ENCODE data around the gene INPP5D. TPM values are rescaled to one million over a fixed set of nuclear protein-coding genes. Genes with fewer than 3 reads are reported as not detected.

Gene INPP5D
- total and polyA plus RNA-seq, 2 donors (not counting 3 experiments of a cell fraction or from before 2014, with no cell fraction given), result 13.9 to 46.6 TPM

DNA sequence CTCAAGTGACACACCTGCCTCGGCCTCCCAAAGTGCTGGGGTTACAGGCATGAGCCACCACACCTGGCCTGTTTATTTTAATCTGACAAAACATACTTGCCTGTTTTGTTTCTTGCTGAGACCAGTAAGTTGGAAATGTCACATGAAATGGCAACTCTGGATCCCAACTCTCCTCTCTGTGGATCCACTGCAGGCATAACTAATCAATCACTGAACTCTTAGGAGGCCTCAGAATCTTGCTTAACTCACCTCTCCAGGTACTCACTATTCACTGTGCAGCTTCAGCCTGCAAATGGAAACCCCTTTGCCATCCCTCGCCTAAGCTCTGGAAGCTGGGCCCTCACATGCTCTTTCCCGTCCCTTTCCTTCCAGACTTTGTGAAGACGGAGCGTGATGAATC is 134.9 kb downstream of the INPP5D start:
- Histone ChIP-seq H3K9me3 (replicated peaks; ENCODE audit: control insufficient read depth, insufficient read depth, low read length) (no peaks in the 10 kb centered on the region), H4K20me1 (replicated peaks; ENCODE audit: control insufficient read depth, extremely low read depth, insufficient read depth, low read length) (no peaks in the 10 kb centered on the region), H3K27ac (ENCODE audit: insufficient read depth, low read depth, low read length) (no peak overlapping the region), H3K36me3 (ENCODE audit: control insufficient read depth in 2 of 2, extremely low read depth in 1 of 2, insufficient read depth in 2 of 2, low read length in 2 of 2) (peaks cover 3 to 26% of the 10 kb centered on the region in 2 experiments), H3K4me2 (ENCODE audit: insufficient read depth, low read length) (no peak overlapping the region), H3K79me2 (ENCODE audit: control insufficient read depth, insufficient read depth, low read length) (no peaks in the 10 kb centered on the region), H3K4me1 (ENCODE audit: control insufficient read depth, extremely low read depth, insufficient read depth, low read length) (no peaks in the 10 kb centered on the region), H3K9me1 (replicated peaks; ENCODE audit: control insufficient read depth, extremely low read depth, insufficient read depth, low read length) (no peaks in the 10 kb centered on the region), H3K4me3 (replicated peaks in 1 of 3; ENCODE audit: insufficient read depth in 1 of 3, low read depth in 1 of 3, low read length in 3 of 3) (no peak overlapping the region), H3K27me3 (ENCODE audit: control insufficient read depth in 2 of 2, insufficient read depth in 2 of 2, low read length in 2 of 2) (no peaks in the 10 kb centered on the region), H3K9ac (replicated peaks; ENCODE audit: extremely low read depth, insufficient read depth, low read length) (no peak overlapping the region), H2AFZ (ENCODE audit: low read depth, low read length) (no peak overlapping the region)
- DNase-seq (ENCODE audit: low read depth, low spot score) (no peak), FAIRE-seq (no peak)
- BruUV-seq (replicated peaks), result no TSS peak
- intact Hi-C loops (cut with micrococcal nuclease), result no loop called here
- CTCF ChIA-PET, result interaction anchor here (0.6 to 0.7 kb wide), 2 partner anchors 35 to 304 kb away, joined by 3 read pairs; no protein-coding TSS in a partner anchor
- POLR2A ChIA-PET, result no interaction called here
- no peak for TF ChIP-seq GATA2 (IDR thresholded peaks at IDR 0.05; ENCODE audit: insufficient read depth, insufficient read length, low read depth, low read length)
- no peak for TF ChIP-seq CTCF (IDR thresholded peaks at IDR 0.05; ENCODE audit: extremely low read depth in 1 of 2, insufficient read depth in 1 of 2, low read depth in 1 of 2, low read length in 2 of 2)
- no peak for TF ChIP-seq MYC (IDR thresholded peaks at IDR 0.05; ENCODE audit: low read depth, low read length)
- no peak for TF ChIP-seq EZH2 (IDR thresholded peaks at IDR 0.05; ENCODE audit: borderline replicate concordance, low read depth, low read length, severe bottlenecking)
- no peak for TF ChIP-seq JUN (IDR thresholded peaks at IDR 0.05; ENCODE audit: borderline replicate concordance, insufficient read depth, insufficient read length, low read depth)
- TF ChIP-seq FOS (IDR thresholded peaks at IDR 0.05; ENCODE audit: borderline replicate concordance, insufficient read depth, low read length), result no peak
- TF ChIP-seq MAX (IDR thresholded peaks at IDR 0.05; ENCODE audit: insufficient read depth, insufficient read length), result no peak
- TF ChIP-seq POLR2AphosphoS5 (IDR thresholded peaks at IDR 0.05; ENCODE audit: insufficient read depth, low read depth, low read length), result no peak
- TF ChIP-seq POLR2A (IDR thresholded peaks at IDR 0.05; ENCODE audit: low read depth, low read length), result no peak
- dilution Hi-C loops (cut with MboI; ENCODE audit: extremely low pct_ligation_motif_present, low sequenced_read_pairs), result no loop called here

Data from endothelial cell of umbilical vein (primary cell).